Lower leg skin (tissue), 3 donors: Measurements from ENCODE around the gene SNRPD3.

Experiments used
- CTCF ChIP-seq, 3 donors: fragments of 450-650 bp; IDR thresholded peaks; one replicate each; pipeline ENCODE4 v1.5.1; 2016; ENCODE audit warnings: antibody characterized with exemption in 3 of 3, mild to moderate bottlenecking in 3 of 3, moderate library complexity in 2 of 3
- POLR2A ChIP-seq, 2 donors: fragments of 450-650 bp; IDR thresholded peaks; one replicate each; pipeline ENCODE4 v1.6.1; 2016 to 2017; ENCODE audit warnings: antibody characterized with exemption in 2 of 2, mild to moderate bottlenecking in 1 of 2, moderate library complexity in 1 of 2

GRCh38 chr22:24559471-24559870, 3.7 kb downstream of the SNRPD3 start:
- no peak for TF ChIP-seq CTCF (IDR thresholded peaks at IDR 0.05)
- TF ChIP-seq POLR2A (IDR thresholded peaks at IDR 0.05), result no peak
